Astrocyte (in vitro differentiated cells and primary cell): ENCODE results near the gene SLC25A33.

Experiments
- CTCF ChIP-seq: IDR thresholded peaks from 2 replicates; pipeline ENCODE4 v1.5.1; 2011; ENCODE audit warnings: low read depth, mild to moderate bottlenecking, inconsistent platforms, low read length, moderate library complexity; ENCODE audit not compliant: insufficient read depth
- EZH2 ChIP-seq: IDR thresholded peaks from 2 replicates; pipeline ENCODE4 v1.6.1; 2012; ENCODE audit warnings: mild to moderate bottlenecking, low read length, inconsistent platforms; ENCODE audit not compliant: insufficient read depth

DNA sequence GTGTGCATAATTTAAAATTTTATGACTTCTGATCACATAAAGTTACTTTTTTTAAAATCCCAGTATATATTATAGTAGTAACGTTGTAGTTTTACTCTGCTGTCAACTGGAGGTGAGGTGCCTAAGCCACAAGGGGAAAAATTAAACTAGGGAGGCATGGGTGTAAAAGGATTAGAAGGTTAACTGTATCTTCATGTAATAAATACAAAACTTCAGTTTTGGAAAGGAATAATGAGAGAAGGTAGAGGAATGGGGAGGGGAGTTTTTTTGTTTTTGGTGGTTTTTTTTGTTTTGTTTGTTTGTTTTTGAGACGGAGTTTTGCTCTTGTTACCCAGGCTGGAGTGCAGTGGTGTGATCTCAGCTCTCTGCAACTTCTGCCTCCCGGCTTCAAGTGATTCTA is 5.7 kb downstream of the SLC25A33 start:
- TF ChIP-seq CTCF (no peak), EZH2 (no peak)
